ENCODE data around the gene TEAD1.

TEAD1 gene

GRCh38 chr11:12854297-12854661, 180.1 kb downstream of the TEAD1 start:
- no peak overlapping the region for H3K4me3 ChIP-seq (ENCODE audit: low read length)
- no peak for TF ChIP-seq ZNF274 (IDR thresholded peaks at IDR 0.05; ENCODE audit: low read depth, low read length)

DNA sequence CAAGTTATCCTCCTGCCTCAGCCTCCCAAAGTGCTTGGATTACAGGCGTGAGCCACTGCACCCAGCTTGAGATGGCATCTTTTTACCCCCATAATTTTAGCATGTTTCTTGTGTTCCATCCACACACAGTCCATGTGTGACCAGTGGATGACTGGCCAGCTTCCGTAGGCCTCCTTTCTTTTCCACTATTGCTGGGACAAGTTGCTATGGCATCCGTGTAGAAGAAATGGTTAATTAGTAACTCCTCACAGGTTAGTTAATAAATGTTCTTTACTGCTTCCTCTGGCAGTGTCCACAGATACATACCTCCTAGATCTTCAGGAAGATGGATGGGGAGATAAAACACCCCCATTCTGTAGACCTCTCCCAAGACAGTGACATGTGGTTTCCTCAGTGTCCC, 180.6 kb downstream of the TEAD1 start:
- no peak for TF ChIP-seq ZNF274 (IDR thresholded peaks at IDR 0.05; ENCODE audit: low read depth, low read length)
- H3K4me3 ChIP-seq (ENCODE audit: low read length), result no peak overlapping the region

- no peak overlapping the region for H3K4me3 ChIP-seq (ENCODE audit: low read length)
- TF ChIP-seq ZNF274 (IDR thresholded peaks at IDR 0.05; ENCODE audit: low read depth, low read length), result no peak
Observed at GRCh38 chr11:12856338-12856737, 182.1 kb downstream of the TEAD1 start.

GRCh38 chr11:12857572-12857971, 183.4 kb downstream of the TEAD1 start:
- H3K4me3 ChIP-seq (ENCODE audit: low read length), result no peak overlapping the region
- TF ChIP-seq ZNF274 (IDR thresholded peaks at IDR 0.05; ENCODE audit: low read depth, low read length), result no peak

DNA sequence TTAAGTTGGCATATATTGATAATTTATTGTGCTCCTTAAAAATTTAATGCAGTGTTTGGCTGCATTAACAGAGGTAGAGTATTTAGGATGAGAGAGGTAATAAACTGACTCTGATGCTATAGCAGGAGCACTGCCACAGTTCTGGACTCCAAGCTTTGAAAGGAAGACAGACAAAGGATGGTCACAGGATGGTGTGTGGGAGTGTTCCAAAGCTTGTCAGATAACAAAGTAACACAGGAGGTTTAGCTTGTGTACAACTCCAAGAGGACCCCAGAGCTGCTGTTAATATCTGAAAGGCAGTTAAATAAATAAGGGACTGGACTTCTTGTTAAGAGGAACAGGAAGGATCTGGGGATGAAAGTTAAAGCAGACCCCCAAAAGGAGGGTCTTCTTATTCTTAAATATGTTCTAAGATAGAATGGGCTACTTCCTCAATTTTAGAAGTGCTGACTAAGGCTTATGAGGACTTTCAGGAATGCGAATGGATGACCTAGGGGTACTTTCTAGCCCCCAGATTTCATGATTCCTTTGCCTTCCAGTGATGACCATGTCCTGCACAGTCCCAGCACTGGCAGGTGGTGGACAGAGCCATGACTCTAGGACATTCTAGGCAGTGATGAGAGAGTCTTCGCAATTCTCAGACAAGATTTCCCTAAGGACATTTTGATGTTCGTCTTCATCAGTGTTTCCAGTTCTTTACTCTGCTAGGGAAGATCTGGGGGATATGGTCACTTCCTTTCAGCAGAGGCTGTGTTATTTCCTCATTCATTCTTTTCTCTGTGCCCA, 185.8 kb downstream of the TEAD1 start:
- no peak overlapping the region for H3K4me3 ChIP-seq (ENCODE audit: low read length)
- TF ChIP-seq ZNF274 (IDR thresholded peaks at IDR 0.05; ENCODE audit: low read depth, low read length), result no peak

GRCh38 chr11:12860827-12861226, 186.6 kb downstream of the TEAD1 start:
- no peak for TF ChIP-seq ZNF274 (IDR thresholded peaks at IDR 0.05; ENCODE audit: low read depth, low read length)
- no peak overlapping the region for H3K4me3 ChIP-seq (ENCODE audit: low read length)

GRCh38 chr11:12862696-12863469, 188.7 kb downstream of the TEAD1 start:
- H3K4me3 ChIP-seq (ENCODE audit: low read length), result no peak overlapping the region
- TF ChIP-seq ZNF274 (IDR thresholded peaks at IDR 0.05; ENCODE audit: low read depth, low read length), result no peak

- no peak overlapping the region for H3K4me3 ChIP-seq (ENCODE audit: low read length)
- no peak for TF ChIP-seq ZNF274 (IDR thresholded peaks at IDR 0.05; ENCODE audit: low read depth, low read length)
Observed at GRCh38 chr11:12863605-12864121, 189.4 kb downstream of the TEAD1 start.

DNA sequence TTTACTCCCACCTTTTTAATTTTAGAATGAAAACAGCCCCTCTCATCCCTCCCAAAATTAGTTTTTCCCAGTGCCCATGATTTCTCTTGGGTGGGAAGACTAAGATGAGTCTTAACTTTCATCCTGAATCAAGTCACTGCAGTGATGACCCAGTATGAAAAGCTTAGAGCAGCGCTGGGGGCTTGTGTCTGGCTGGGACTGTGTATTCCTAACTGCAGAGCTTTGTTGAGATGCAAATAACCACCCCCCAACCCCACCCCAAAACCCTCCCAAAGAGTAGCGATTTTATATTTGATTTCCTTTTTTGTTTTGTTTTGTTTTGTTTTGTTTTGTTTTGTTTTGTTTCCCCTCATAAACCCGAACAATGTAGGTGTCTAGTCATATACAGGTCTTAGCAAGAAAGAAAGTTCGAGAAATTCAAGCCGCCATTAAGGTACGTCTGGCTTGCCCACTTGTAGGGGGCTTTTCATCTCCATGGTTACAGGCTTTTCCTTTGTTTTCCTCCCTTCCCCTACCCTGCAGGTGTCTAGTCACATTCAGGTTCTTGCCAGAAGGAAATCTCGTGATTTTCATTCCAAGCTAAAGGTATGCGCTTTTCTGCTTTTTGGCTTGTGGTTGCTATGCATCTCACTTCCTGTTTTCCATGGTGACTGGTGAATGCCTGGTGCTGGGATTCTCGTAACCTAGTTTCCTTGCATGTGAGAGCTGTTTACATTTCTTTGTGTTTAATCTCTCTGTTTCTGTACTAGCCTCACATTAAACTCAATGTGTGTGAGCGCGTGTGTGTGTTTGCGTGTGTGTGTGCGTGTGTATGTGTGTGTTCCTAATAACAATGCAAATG, 190.3 kb downstream of the TEAD1 start:
- no peak overlapping the region for H3K4me3 ChIP-seq (ENCODE audit: low read length)
- TF ChIP-seq ZNF274 (IDR thresholded peaks at IDR 0.05; ENCODE audit: low read depth, low read length), result no peak

- TF ChIP-seq ZNF274 (IDR thresholded peaks at IDR 0.05; ENCODE audit: low read depth, low read length), result no peak
- H3K4me3 ChIP-seq (ENCODE audit: low read length), result no peak overlapping the region
Observed at GRCh38 chr11:12865863-12866595, 191.8 kb downstream of the TEAD1 start.

DNA sequence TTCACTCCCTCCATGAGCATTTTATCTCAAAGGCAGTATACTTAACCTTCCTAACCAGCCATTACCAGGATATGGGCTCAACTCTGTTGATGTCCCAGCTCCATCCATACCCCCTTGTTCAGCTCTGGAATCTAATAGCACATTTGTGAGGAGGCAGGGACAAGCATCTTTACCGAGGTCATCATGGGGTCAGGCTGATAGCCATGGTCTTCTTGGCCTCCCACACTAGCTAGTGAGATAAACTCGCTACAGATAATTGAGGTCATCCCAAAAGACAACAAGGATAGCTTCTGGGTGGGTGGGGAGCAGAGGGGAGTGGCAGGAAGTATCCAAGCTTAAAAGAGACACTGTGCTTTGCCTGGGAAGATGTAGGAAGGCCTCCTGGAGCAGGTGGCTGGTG, 193.3 kb downstream of the TEAD1 start:
- H3K4me3 ChIP-seq (ENCODE audit: low read length), result no peak overlapping the region
- TF ChIP-seq ZNF274 (IDR thresholded peaks at IDR 0.05; ENCODE audit: low read depth, low read length), result no peak

DNA sequence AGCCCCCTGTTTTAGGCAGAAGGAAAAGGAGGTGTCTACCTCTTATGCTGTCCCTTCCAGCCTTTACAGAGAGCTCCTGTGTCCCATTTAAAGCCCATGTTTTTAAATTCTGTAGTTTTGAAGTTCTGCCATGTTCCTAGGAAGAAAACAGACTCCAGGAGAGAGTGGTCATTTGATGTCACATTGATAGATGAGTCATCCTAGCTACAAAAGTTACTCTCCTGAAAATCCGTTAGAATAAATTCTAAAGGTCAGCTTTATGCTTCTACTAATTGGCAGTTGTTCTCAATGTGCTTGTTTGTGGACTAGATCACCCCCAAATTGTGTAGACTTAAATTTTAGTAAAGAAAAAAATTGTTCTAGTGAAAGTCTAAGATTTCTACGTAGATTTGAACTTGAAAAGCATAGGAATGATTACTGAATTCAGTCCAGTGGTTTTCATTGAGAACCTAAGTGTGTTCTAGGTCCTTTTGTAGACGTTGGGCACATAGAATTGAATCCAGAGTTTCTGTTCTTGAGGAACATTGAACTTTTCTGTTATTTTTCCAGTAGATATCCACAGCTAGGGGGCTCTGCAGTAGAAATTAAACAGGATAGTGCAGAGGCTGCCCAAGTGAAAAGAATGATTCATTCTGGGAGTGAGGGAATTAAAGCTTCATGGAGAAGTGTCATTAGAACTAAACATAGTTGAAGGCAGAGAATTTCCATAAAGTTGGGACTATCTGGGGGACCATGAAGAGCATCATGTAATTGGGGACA, 194.3 kb downstream of the TEAD1 start:
- H3K4me3 ChIP-seq (ENCODE audit: low read length), result no peak overlapping the region
- TF ChIP-seq ZNF274 (IDR thresholded peaks at IDR 0.05; ENCODE audit: low read depth, low read length), result no peak

DNA sequence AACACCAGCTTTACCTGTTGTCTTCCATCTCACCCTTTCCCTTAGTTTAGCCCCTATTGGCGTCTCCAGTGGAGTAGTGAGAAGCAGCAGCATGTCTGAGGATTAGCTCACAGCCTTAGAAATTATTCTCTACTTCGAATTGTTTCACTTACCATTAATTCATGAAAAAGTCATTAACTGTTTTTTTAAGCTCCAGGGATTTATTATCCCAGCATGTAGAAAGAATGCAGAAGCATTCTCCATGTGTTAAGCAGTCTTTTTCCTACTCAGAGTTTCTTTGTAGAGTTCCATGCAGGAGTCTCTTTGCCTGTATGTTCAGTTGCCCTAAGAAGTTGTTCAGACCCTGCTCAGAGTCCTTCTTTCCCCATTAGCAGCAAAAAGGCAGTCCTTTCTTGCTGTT, 197.0 kb downstream of the TEAD1 start:
- no peak for TF ChIP-seq ZNF274 (IDR thresholded peaks at IDR 0.05; ENCODE audit: low read depth, low read length)
- no peak overlapping the region for H3K4me3 ChIP-seq (ENCODE audit: low read length)
